H1 (cell line): ENCODE measurements around the gene FGF3. TPM values are rescaled to one million over a fixed set of nuclear protein-coding genes. Genes with fewer than 3 reads are reported as not detected.

Experiments
- CTCF ChIA-PET: fragments of 300-600 bp; sonication (Branson Sonifier 250); formaldehyde crosslinking; loops from one replicate; lab custom pipeline; 2021; ENCODE audit not compliant: partially characterized antibody; lab: Charles Lee
- POLR2A ChIA-PET: fragments of 300-600 bp; sonication (Branson Sonifier 250); formaldehyde crosslinking; loops from one replicate; lab custom pipeline; 2021; ENCODE audit warnings: inconsistent platforms; ENCODE audit not compliant: partially characterized antibody; lab: Charles Lee
- DNase-seq, 2 experiments: peaks; one replicate each; pipeline versions ENCODE4 v3.0.0 to v3.0.0-alpha.2; 2010 to 2022; ENCODE audit warnings: low spot score in 2 of 2, low read depth in 1 of 2, mixed read lengths in 1 of 2
- FAIRE-seq: peaks from 2 replicates; lab custom pipeline; 2011; peaks lifted over from hg19 to GRCh38; lab: Jason Lieb, UNC
- H2AFZ ChIP-seq: 2 replicates; pipeline ENCODE4 v1.8.1; 2012; ENCODE audit warnings: low read length, inconsistent platforms
- H2AK5ac ChIP-seq: 2 replicates; pipeline ENCODE4 v1.6.1; 2013; ENCODE audit warnings: low read depth, low read length
- H2BK120ac ChIP-seq: replicated peaks from 2 replicates; pipeline ENCODE3; 2013; ENCODE audit warnings: low read depth, low read length, inconsistent platforms
- H2BK12ac ChIP-seq: 2 replicates; pipeline ENCODE4 v1.6.1; 2013; ENCODE audit warnings: low read depth, low read length
- H2BK15ac ChIP-seq: 2 replicates; pipeline ENCODE4 v1.6.1; 2013; ENCODE audit warnings: low read length
- H2BK20ac ChIP-seq: 2 replicates; pipeline ENCODE4 v1.6.1; 2013; ENCODE audit warnings: low read length
- H2BK5ac ChIP-seq: 2 replicates; pipeline ENCODE4 v1.6.1; 2013; ENCODE audit warnings: low read depth, low read length
- H3K14ac ChIP-seq: 2 replicates; pipeline ENCODE4 v1.6.1; 2013; ENCODE audit warnings: inconsistent platforms; ENCODE audit not compliant: insufficient read length
- H3K18ac ChIP-seq: 2 replicates; pipeline ENCODE4 v1.6.1; 2013; ENCODE audit warnings: low read length; ENCODE audit errors: extremely low read depth
- H3K23ac ChIP-seq: 2 replicates; pipeline ENCODE4 v1.6.1; 2013; ENCODE audit warnings: inconsistent platforms; ENCODE audit not compliant: insufficient read length
- H3K23me2 ChIP-seq: 2 replicates; pipeline ENCODE4 v1.6.1; 2013; ENCODE audit warnings: low read depth, low read length
- H3K27ac ChIP-seq: 2 replicates; pipeline ENCODE4 v1.6.1; 2011; ENCODE audit warnings: low read depth, low read length, inconsistent platforms
- H3K27me3 ChIP-seq, 4 experiments: replicated peaks in 1 of 4; 1 replicate in 1 of 4; 2 replicates in 3 of 4; pipeline versions ENCODE4 v1.6.1 to v1.8.1; 2011 to 2013; ENCODE audit warnings: low read length in 3 of 4, mild to moderate bottlenecking in 3 of 4, inconsistent platforms in 2 of 4, mixed read lengths in 2 of 4, moderate library complexity in 1 of 4; ENCODE audit not compliant: control insufficient read depth in 3 of 4, insufficient read depth in 3 of 4; ENCODE audit errors: extremely low read depth in 1 of 4
- H3K36me3 ChIP-seq, 4 experiments: 2 replicates each; pipeline versions ENCODE4 v1.6.1 to v1.8.1; 2011 to 2013; ENCODE audit warnings: mild to moderate bottlenecking in 4 of 4, low read length in 3 of 4, moderate library complexity in 2 of 4, control low read depth in 1 of 4, inconsistent platforms in 1 of 4; ENCODE audit not compliant: insufficient read depth in 4 of 4, control insufficient read depth in 2 of 4
- H3K4ac ChIP-seq: replicated peaks from 2 replicates; pipeline ENCODE3; 2013; ENCODE audit warnings: low read length, low read depth, mixed read lengths, inconsistent platforms; ENCODE audit not compliant: insufficient read length
- H3K4me1 ChIP-seq, 4 experiments: replicated peaks in 1 of 4; 1 replicate in 1 of 4; 2 replicates in 3 of 4; pipeline versions ENCODE4 v1.6.1 to v1.8.1; 2011 to 2013; ENCODE audit warnings: low read length in 3 of 4, inconsistent platforms in 2 of 4, mixed read lengths in 1 of 4; ENCODE audit not compliant: insufficient read depth in 4 of 4, control insufficient read depth in 3 of 4
- H3K4me2 ChIP-seq, 2 experiments: 2 replicates each; pipeline versions ENCODE4 v1.6.1 to v1.8.1; 2011 to 2013; ENCODE audit warnings: low read depth in 2 of 2, low read length in 2 of 2, control low read depth in 1 of 2, inconsistent platforms in 1 of 2, mild to moderate bottlenecking in 1 of 2; ENCODE audit not compliant: insufficient read depth in 1 of 2
- H3K4me3 ChIP-seq, 4 experiments: fragments of 200-600, 300-600 bp in 1 of 4; sonication (generic), shearing (Covaris generic), sonication (Bioruptor Twin) in 1 of 4; 2 replicates each; pipeline versions ENCODE4 v1.5.1 to v1.8.1; 2011 to 2016; ENCODE audit warnings: low read length in 4 of 4, low read depth in 3 of 4, control low read depth in 2 of 4, inconsistent platforms in 2 of 4, mild to moderate bottlenecking in 2 of 4, mixed read lengths in 1 of 4, moderate library complexity in 1 of 4; ENCODE audit not compliant: insufficient read depth in 2 of 4; ENCODE audit errors: extremely low read depth in 1 of 4
- H3K56ac ChIP-seq: replicated peaks from 2 replicates; pipeline ENCODE3; 2013; ENCODE audit warnings: low read depth, mild to moderate bottlenecking, mixed read lengths, low read length, inconsistent platforms; ENCODE audit not compliant: insufficient read length
- H3K79me1 ChIP-seq: 2 replicates; pipeline ENCODE4 v1.6.1; 2013; ENCODE audit warnings: low read depth, low read length, control low read depth
- H3K79me2 ChIP-seq, 2 experiments: 2 replicates each; pipeline versions ENCODE4 v1.6.1 to v1.8.1; 2012 to 2013; ENCODE audit warnings: low read length in 2 of 2, mild to moderate bottlenecking in 2 of 2, inconsistent platforms in 1 of 2; ENCODE audit not compliant: insufficient read depth in 2 of 2, control insufficient read depth in 1 of 2
- H3K9ac ChIP-seq, 4 experiments: replicated peaks in 1 of 4; 1 replicate in 1 of 4; 2 replicates in 3 of 4; pipeline versions ENCODE4 v1.6.1 to v1.8.1; 2011 to 2013; ENCODE audit warnings: low read depth in 3 of 4, low read length in 3 of 4, control low read depth in 2 of 4, mild to moderate bottlenecking in 2 of 4, moderate library complexity in 2 of 4, inconsistent platforms in 1 of 4; ENCODE audit errors: extremely low read depth in 1 of 4
- H3K9me3 ChIP-seq, 2 experiments: 2 replicates each; pipeline versions ENCODE4 v1.6.1 to v1.8.1; 2012 to 2013; ENCODE audit warnings: mild to moderate bottlenecking in 2 of 2, moderate library complexity in 2 of 2, control low read depth in 1 of 2, inconsistent platforms in 1 of 2, low read depth in 1 of 2, low read length in 1 of 2, mixed read lengths in 1 of 2; ENCODE audit not compliant: insufficient read depth in 2 of 2
- H4K20me1 ChIP-seq, 2 experiments: replicated peaks in 1 of 2; 2 replicates each; pipeline versions ENCODE3 to v1.8.1; 2011 to 2013; ENCODE audit warnings: inconsistent platforms in 2 of 2, low read length in 2 of 2, mild to moderate bottlenecking in 1 of 2; ENCODE audit not compliant: insufficient read depth in 2 of 2, control insufficient read depth in 1 of 2
- H4K5ac ChIP-seq: 2 replicates; pipeline ENCODE4 v1.6.1; 2013; ENCODE audit warnings: low read length, low read depth, mixed read lengths, inconsistent platforms; ENCODE audit not compliant: insufficient read length
- H4K8ac ChIP-seq: 2 replicates; pipeline ENCODE4 v1.8.0; 2013; ENCODE audit warnings: mild to moderate bottlenecking, moderate library complexity, low read length, inconsistent platforms; ENCODE audit not compliant: insufficient read depth; ENCODE audit errors: extremely low read depth
- H4K91ac ChIP-seq: replicated peaks from 2 replicates; pipeline ENCODE3; 2013; ENCODE audit warnings: low read length, mixed read lengths, inconsistent platforms; ENCODE audit not compliant: insufficient read length
- HDAC6 ChIP-seq: IDR thresholded peaks from one replicate; pipeline ENCODE4 v1.7.1; 2012; ENCODE audit warnings: low read depth, mild to moderate bottlenecking, inconsistent platforms, low read length, moderate library complexity
- JUND ChIP-seq: IDR thresholded peaks from 2 replicates; pipeline ENCODE4 v1.6.1; 2011; ENCODE audit warnings: mild to moderate bottlenecking, improper control_type of control experiment, low read length
- RBBP5 ChIP-seq: IDR thresholded peaks from 2 replicates; pipeline ENCODE4 v1.7.1; 2012; ENCODE audit warnings: low read depth, mild to moderate bottlenecking, inconsistent platforms, low read length, moderate library complexity, borderline replicate concordance
- WGBS, 2 experiments: shearing (Covaris generic) in 1 of 2; methylation state at CpG; one replicate each; pipeline versions ENCODE4 v1.1.6 to v1.1.7; 2013 to 2015; ENCODE audit warnings: low lambda C conversion rate in 2 of 2, mixed read lengths in 2 of 2, inconsistent platforms in 1 of 2, low coverage in 1 of 2, missing lambda C conversion rate in 1 of 2; ENCODE audit not compliant: insufficient replicate concordance in 2 of 2, insufficient coverage in 1 of 2, insufficient read length in 1 of 2; ENCODE audit errors: extremely low coverage in 1 of 2, missing lambda C conversion rate in 1 of 2; 5-methylcytosine and 5-hydroxymethylcytosine counted together
- long read RNA-seq, 2 experiments: library from RNA in 1 of 2; library from capped mRNA in 1 of 2; stranded (forward); transcript quantifications; one replicate each; pipeline ENCODE4 v2.0.0, GENCODE V29; 2021; ENCODE audit warnings: inconsistent platforms in 1 of 2
- polyA minus RNA-seq, 3 experiments: library from RNA; depleted of rRNA, polyadenylated mRNA; stranded (reverse); fragments of >200 nt; gene quantifications; 1 replicate in 2 of 3; 2 replicates in 1 of 3; pipeline ENCODE4 v1.2.3, GENCODE V29; 2011
- polyA plus RNA-seq, 7 experiments: library from polyadenylated mRNA; depleted of rRNA in 3 of 7; stranded (reverse) in 5 of 7; unstranded in 2 of 7; fragments of >200 nt in 5 of 7; fragments of 200-250 nt in 2 of 7; gene quantifications; 1 replicate in 5 of 7; 2 replicates in 1 of 7; 4 replicates in 1 of 7; pipeline versions ENCODE4 v1.2.1 to v1.2.3, GENCODE V29; 2011 to 2013; ENCODE audit warnings: missing spikeins in 2 of 7, mixed read lengths in 2 of 7
- total RNA-seq: library from RNA; stranded (reverse); fragmentation: NEBNext Ultra II Directional; extraction: Animal tissue kit (Norgen Biotek cat#: 25700); gene quantifications from 2 replicates; pipeline ENCODE4 v1.2.1, GENCODE V29; 2021

The FGF3 gene
- total RNA-seq = not detected in 2 replicates
- 0.19 TPM in 1 of 2 replicates, not detected in the other for polyA plus RNA-seq (2011; rRNA removed)
- not detected for polyA plus RNA-seq (2011; cell fraction: cytosol; rRNA removed)
- polyA plus RNA-seq (2011; cell fraction: nucleus; rRNA removed) = not detected
- polyA plus RNA-seq (2012, experiment 1 of 2) = not detected in 4 replicates
- polyA plus RNA-seq (2012, experiment 2 of 2) = not detected
- polyA plus RNA-seq (2013, experiment 1 of 2) = 0.12 TPM
- 0.06 TPM for polyA plus RNA-seq (2013, experiment 2 of 2)
- polyA minus RNA-seq (2011; rRNA and poly(A)+ RNA removed) = not detected in 2 replicates
- polyA minus RNA-seq (2011; cell fraction: cytosol; rRNA and poly(A)+ RNA removed) = not detected
- polyA minus RNA-seq (2011; cell fraction: nucleus; rRNA and poly(A)+ RNA removed) = not detected
- long read RNA-seq, experiment 1 = 0 reads
- long read RNA-seq, experiment 2 = 0 reads

- no peak for FAIRE-seq
- Histone ChIP-seq H4K8ac (peak within 1 kb of the TSS; percentile 65; the same call in 1 of the 2 replicates), H3K9me3 (no peaks in the 10 kb centered on the region), H3K14ac (no peak within 1 kb of the TSS), H4K5ac (no peak within 1 kb of the TSS), H4K20me1 (peaks cover 0 to 4% of the 10 kb centered on the region in 2 experiments), H4K91ac (no peak within 1 kb of the TSS), H3K4ac (no peak within 1 kb of the TSS), H3K79me1 (no peaks in the 10 kb centered on the region; the same call in 1 of the 2 replicates), H3K4me3 (peak within 1 kb of the TSS; percentile 11 to 54 (median 30); a peak in 7 of 8 replicates), H3K4me1 (peaks cover 0 to 16% (median 9%) of the 10 kb centered on the region in 4 experiments; a peak in 6 of 7 replicates), H2BK12ac (0 out of 2 replicates have a peak within 1 kb of the TSS, but pooled peaks have one; percentile 17), H3K27ac (no peak within 1 kb of the TSS), H3K23me2 (peaks cover 20% of the 10 kb centered on the region; the same call in 1 of the 2 replicates), H3K18ac (no peak within 1 kb of the TSS; the same call in 1 of the 2 replicates), H3K79me2 (no peaks in the 10 kb centered on the region), H3K23ac (no peak within 1 kb of the TSS), H3K36me3 (peaks cover 0 to 4% (median 0%) of the 10 kb centered on the region in 4 experiments; a peak in 1 of 8 replicates), H3K4me2 (peak within 1 kb of the TSS; percentile 68 to 73), H3K56ac (no peak within 1 kb of the TSS), H2BK120ac (no peak within 1 kb of the TSS), H2AFZ (no peak within 1 kb of the TSS), H3K27me3 (peaks cover 57 to 87% (median 80%) of the 10 kb centered on the region in 4 experiments), H2BK15ac (peak within 1 kb of the TSS; percentile 72; the same call in 1 of the 2 replicates), H2AK5ac (no peak within 1 kb of the TSS), H3K9ac (no peak within 1 kb of the TSS), H2BK5ac (no peak within 1 kb of the TSS), H2BK20ac (0 out of 2 replicates have a peak within 1 kb of the TSS, but pooled peaks have one; percentile 18)
- CTCF ChIA-PET = interaction anchor here (0.8 to 2.1 kb wide), 9 partner anchors 9 to 110 kb away, joined by 3 to 7 read pairs (median 4); no protein-coding TSS in a partner anchor
- 3% methylated on average over 38 of the region's 105 CpGs; no CpG with 5 or more reads in 1 of the 2 experiments for WGBS, 2 experiments
- peak in 1 of 2 experiments; percentile 57 for DNase-seq
- POLR2A ChIA-PET = interaction anchor here (1.0 kb wide), 1 partner anchor 118 kb away, joined by 5 read pairs; no protein-coding TSS in a partner anchor
- no peak for TF ChIP-seq RBBP5
- TF ChIP-seq JUND = no peak
- TF ChIP-seq HDAC6 = no peak
These were observed at the start of gene FGF3 for GRCh38 chr11:69818603-69819441. Gene FGF3, minus strand, starts transcription at chr11:69819416. Its CDS starts 483 bp downstream, at chr11:69818933.
